Iris pigment epithelial cell (primary cell): Measurements from ENCODE around the gene PLA2G2F.

Experiments
- DNase-seq: peaks from one replicate; pipeline ENCODE4 v3.0.0-alpha.2; 2011; ENCODE audit warnings: low read depth

Gene PLA2G2F

GRCh38 chr1:20172033-20172590, 33.0 kb downstream of the PLA2G2F start:
- DNase-seq = no peak

GRCh38 chr1:20174937-20175666, 36.0 kb downstream of the PLA2G2F start:
- no peak for DNase-seq

- DNase-seq = no peak
Observed at GRCh38 chr1:20178634-20179370, 39.7 kb downstream of the PLA2G2F start.

- no peak for DNase-seq
Observed at GRCh38 chr1:20179371-20180128, 40.4 kb downstream of the PLA2G2F start.

GRCh38 chr1:20180129-20180843, 41.2 kb downstream of the PLA2G2F start:
- DNase-seq = no peak

GRCh38 chr1:20180844-20181207, 41.7 kb downstream of the PLA2G2F start:
- DNase-seq = no peak

GRCh38 chr1:20182415-20182814, 43.3 kb downstream of the PLA2G2F start:
- no peak for DNase-seq

- no peak for DNase-seq
Observed at GRCh38 chr1:20183035-20183434, 43.9 kb downstream of the PLA2G2F start.

- no peak for DNase-seq
Observed at GRCh38 chr1:20183616-20184271, 44.6 kb downstream of the PLA2G2F start.

GRCh38 chr1:20184481-20184900, 45.4 kb downstream of the PLA2G2F start:
- no peak for DNase-seq

- DNase-seq = no peak
Observed at GRCh38 chr1:20184997-20185833, 46.1 kb downstream of the PLA2G2F start.

- no peak for DNase-seq
Observed at GRCh38 chr1:20185834-20186782, 47.0 kb downstream of the PLA2G2F start, which contains the start of the genes PLA2G2C and UBXN10. Gene PLA2G2C, minus strand, starts transcription at chr1:20186518. Its CDS starts 9,155 bp downstream, at chr1:20177363. Gene UBXN10, plus strand, starts transcription at chr1:20186096. Its CDS starts 4,466 bp downstream, at chr1:20190562.

GRCh38 chr1:20187103-20187812, 48.1 kb downstream of the PLA2G2F start:
- no peak for DNase-seq

- no peak for DNase-seq
Observed at GRCh38 chr1:20187813-20188454, 48.8 kb downstream of the PLA2G2F start.

GRCh38 chr1:20188455-20188817, 49.3 kb downstream of the PLA2G2F start:
- DNase-seq = no peak

GRCh38 chr1:20189664-20190063, 50.5 kb downstream of the PLA2G2F start:
- no peak for DNase-seq

- DNase-seq = no peak
Observed at GRCh38 chr1:20190256-20191160, 51.4 kb downstream of the PLA2G2F start.
